Suprapubic skin (tissue), 3 donors: ENCODE results near the gene SPSB4.

Experiments used
- CTCF ChIP-seq, 2 donors: fragments of 200-600 bp in 1 of 2; fragments of 450-650 bp in 1 of 2; sonication (generic) in 1 of 2; IDR thresholded peaks; one replicate each; pipeline ENCODE4 v1.5.1; 2016 to 2019; ENCODE audit warnings: antibody characterized with exemption in 2 of 2, mild to moderate bottlenecking in 1 of 2, moderate library complexity in 1 of 2
- EP300 ChIP-seq: sonication (generic); formaldehyde crosslinking; IDR thresholded peaks from one replicate; pipeline ENCODE4 v1.6.1; 2017; ENCODE audit warnings: antibody characterized with exemption

GRCh38 chr3:141052201-141053069 lies 1.3 kb downstream of the SPSB4 start:
- TF ChIP-seq CTCF (IDR thresholded peaks at IDR 0.05): no peak
- TF ChIP-seq EP300: no peak
